ENCODE results near the gene BRIX1. TPM values are rescaled to one million over a fixed set of nuclear protein-coding genes. Genes with fewer than 3 reads are reported as not detected.
"Not testable (repeated sequence)": the region's sequence is repeated elsewhere in the genome, so short reads cannot be mapped to it uniquely, and the experiment has no call there.

BRIX1 gene
- total RNA-seq, 2 donors from 2014 or later = 16.8 to 33.5 TPM

GRCh38 chr5:34919077-34919476, 3.6 kb downstream of the BRIX1 start:
- DNase-seq (ENCODE audit: low spot score) (no peak), ATAC-seq (ENCODE audit: insufficient number of reproducible peaks, low FRiP score, low read depth) (no peak)
- H3K27me3 ChIP-seq (replicated peaks; ENCODE audit: insufficient read depth) = no peaks in the 10 kb centered on the region
- H3K9me3 ChIP-seq = no peaks in the 10 kb centered on the region
- TF ChIP-seq CTCF (IDR thresholded peaks at IDR 0.05) = no peak
- peaks cover 18 to 28% of the 10 kb centered on the region in 2 donors for H3K4me1 ChIP-seq (ENCODE audit: control insufficient read depth in 1 of 2, low read depth in 2 of 2)
- H3K36me3 ChIP-seq = no peaks in the 10 kb centered on the region
- no peak overlapping the region for H3K4me3 ChIP-seq
- no peak overlapping the region for H3K27ac ChIP-seq

DNA sequence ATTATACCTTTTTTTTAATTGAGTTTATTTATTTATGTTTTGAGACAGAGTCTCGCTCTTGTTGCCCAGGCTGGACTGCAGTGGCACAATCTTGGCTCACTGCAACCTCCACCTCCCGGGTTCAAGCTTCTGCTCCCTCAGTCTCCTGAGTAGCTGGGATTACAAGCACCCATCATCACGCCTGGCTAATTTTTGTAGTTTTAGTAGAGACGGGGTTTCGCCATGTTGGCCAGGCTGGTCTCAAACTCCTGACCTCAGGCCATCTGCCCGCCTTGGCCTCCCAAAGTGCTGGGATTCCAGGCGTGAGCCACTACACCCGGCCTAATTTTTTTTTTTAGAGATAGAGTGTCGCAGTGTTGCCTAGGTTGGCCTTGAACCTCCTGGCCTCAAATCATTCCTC, 7.7 kb downstream of the BRIX1 start:
- H3K27me3 ChIP-seq (replicated peaks; ENCODE audit: insufficient read depth); H3K4me3 ChIP-seq; H3K4me1 ChIP-seq (ENCODE audit: control insufficient read depth in 1 of 2, low read depth in 2 of 2); ATAC-seq (ENCODE audit: insufficient number of reproducible peaks, low FRiP score, low read depth); H3K9me3 ChIP-seq; DNase-seq (ENCODE audit: low spot score); H3K27ac ChIP-seq: not testable (repeated sequence)
- H3K36me3 ChIP-seq = peaks cover 11% of the 10 kb centered on the region

DNA sequence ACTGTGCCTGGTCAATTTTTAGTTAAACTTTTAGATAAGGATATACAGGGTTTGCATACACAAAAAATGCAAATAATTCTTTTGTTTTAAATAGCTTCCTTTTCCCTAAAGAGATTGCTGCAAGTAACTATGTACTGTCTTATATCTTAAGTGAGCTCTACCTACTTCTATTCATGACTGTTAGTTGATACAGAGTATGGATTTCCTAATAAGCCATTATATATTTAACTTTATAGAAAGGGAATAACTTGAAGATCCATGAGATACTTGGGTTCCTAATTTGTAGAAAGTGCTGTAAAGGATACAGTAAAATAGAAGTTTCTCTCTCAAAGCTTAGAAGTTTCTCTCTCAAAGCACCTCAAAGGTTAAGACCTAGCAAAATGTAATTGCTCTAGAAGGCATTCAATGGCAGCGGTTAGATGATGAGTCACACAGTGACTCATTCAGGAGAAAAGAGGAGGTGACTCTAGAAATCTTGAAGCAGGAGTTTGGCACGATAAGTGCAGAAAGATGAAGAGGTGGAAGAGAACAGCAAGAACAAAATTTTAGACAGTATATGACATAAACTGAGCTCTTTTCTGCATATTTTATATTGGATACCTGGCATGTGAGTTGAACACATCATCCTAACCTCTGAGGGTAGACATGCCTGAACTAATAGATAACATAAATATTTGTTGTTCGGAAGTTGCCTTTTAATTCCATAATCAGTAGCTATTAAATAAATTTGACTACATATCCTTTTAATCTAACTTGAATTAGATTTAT, 8.4 kb downstream of the BRIX1 start:
- Histone ChIP-seq H3K4me1 (ENCODE audit: control insufficient read depth in 1 of 2, low read depth in 2 of 2) (peaks cover 4 to 8% of the 10 kb centered on the region in 2 donors), H3K4me3 (no peak overlapping the region), H3K27ac (no peak overlapping the region), H3K9me3 (no peaks in the 10 kb centered on the region), H3K27me3 (replicated peaks; ENCODE audit: insufficient read depth) (no peaks in the 10 kb centered on the region), H3K36me3 (peaks cover 11% of the 10 kb centered on the region)
- peak; percentile 79 for ATAC-seq (ENCODE audit: insufficient number of reproducible peaks, low FRiP score, low read depth)
- no peak for DNase-seq (ENCODE audit: low spot score)
- no peak for TF ChIP-seq CTCF (IDR thresholded peaks at IDR 0.05)

GRCh38 chr5:34924462-34924765, 8.9 kb downstream of the BRIX1 start:
- peaks cover 11% of the 10 kb centered on the region for H3K36me3 ChIP-seq
- no peaks in the 10 kb centered on the region for H3K9me3 ChIP-seq
- no peak overlapping the region for H3K27ac ChIP-seq
- H3K27me3 ChIP-seq (replicated peaks; ENCODE audit: insufficient read depth) = no peaks in the 10 kb centered on the region
- DNase-seq (ENCODE audit: low spot score) (no peak), ATAC-seq (ENCODE audit: insufficient number of reproducible peaks, low FRiP score, low read depth) (no peak)
- peaks cover 4 to 8% of the 10 kb centered on the region in 2 donors for H3K4me1 ChIP-seq (ENCODE audit: control insufficient read depth in 1 of 2, low read depth in 2 of 2)
- H3K4me3 ChIP-seq = no peak overlapping the region
- TF ChIP-seq CTCF (IDR thresholded peaks at IDR 0.05) = no peak

DNA sequence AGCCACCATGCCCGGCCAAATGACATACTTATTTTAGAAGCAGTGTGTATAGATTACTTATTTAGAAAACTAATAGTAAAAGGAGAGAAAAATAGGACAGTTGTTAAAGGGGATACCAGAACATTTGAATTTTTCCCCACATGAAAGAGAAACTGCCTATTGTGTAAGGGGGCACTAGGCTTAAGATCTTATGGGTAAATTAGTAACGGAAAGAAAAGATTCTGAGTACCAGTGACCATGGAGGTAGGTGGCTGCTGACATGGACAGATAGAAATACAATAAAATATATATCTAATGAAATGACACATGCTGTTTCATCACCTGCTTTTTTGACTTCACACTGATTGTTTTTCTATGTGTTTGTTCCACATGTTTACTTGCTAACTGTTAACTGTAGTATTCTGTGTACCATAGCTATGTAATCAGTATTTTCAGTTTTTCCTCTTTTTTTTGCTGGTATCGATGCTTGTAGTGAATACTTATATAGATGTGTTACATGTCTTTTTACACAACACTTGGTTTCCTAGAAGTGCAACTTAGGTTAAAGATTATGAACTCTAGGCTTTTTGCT, 10.9 kb downstream of the BRIX1 start:
- H3K36me3 ChIP-seq = peaks cover 11% of the 10 kb centered on the region

More for the DNA sequence above, 10.9 kb downstream of the BRIX1 start:
- no peak for TF ChIP-seq CTCF (IDR thresholded peaks at IDR 0.05)
- no peak for DNase-seq (ENCODE audit: low spot score)
- no peaks in the 10 kb centered on the region for H3K9me3 ChIP-seq
- no peak for ATAC-seq (ENCODE audit: insufficient number of reproducible peaks, low FRiP score, low read depth)
- no peak overlapping the region for H3K4me3 ChIP-seq
- no peak overlapping the region for H3K27ac ChIP-seq
- no peaks in the 10 kb centered on the region for H3K27me3 ChIP-seq (replicated peaks; ENCODE audit: insufficient read depth)
- peaks cover 16 to 17% of the 10 kb centered on the region in 2 donors for H3K4me1 ChIP-seq (ENCODE audit: control insufficient read depth in 1 of 2, low read depth in 2 of 2)

Measured in thoracic aorta (tissue), 2 donors.